Aorta (tissue), 5 donors: Measurements from ENCODE around the gene KRT84. TPM values are rescaled to one million over a fixed set of nuclear protein-coding genes. Genes with fewer than 3 reads are reported as not detected.
A peak's percentile ranks its signal among the peaks of the same experiment; 100 is the strongest.
"Not testable (repeated sequence)": the region's sequence is repeated elsewhere in the genome, so short reads cannot be mapped to it uniquely, and the experiment has no call there.

ENCODE experiments used
- ATAC-seq: fragments of 200-7000 bp; cut with Tn5 transposase; one replicate; pipeline ENCODE4 v1.9.1; 2022; ENCODE audit warnings: moderate library complexity; ENCODE audit not compliant: low FRiP score
- DNase-seq, 2 donors: peaks; one replicate each; pipeline ENCODE4 v3.0.0-alpha.2; 2020
- H3K27ac ChIP-seq, 2 donors: one replicate each; pipeline ENCODE4 v1.5.1; 2013; ENCODE audit warnings: low read length in 2 of 2, mild to moderate bottlenecking in 2 of 2, moderate library complexity in 2 of 2, control low read depth in 1 of 2, inconsistent platforms in 1 of 2, low read depth in 1 of 2
- H3K27me3 ChIP-seq, 2 donors: one replicate each; pipeline ENCODE4 v1.6.1; 2013; ENCODE audit warnings: control low read depth in 1 of 2, low read length in 1 of 2, mild to moderate bottlenecking in 1 of 2, moderate library complexity in 1 of 2; ENCODE audit not compliant: insufficient read depth in 2 of 2, control insufficient read depth in 1 of 2
- H3K36me3 ChIP-seq, 2 donors: one replicate each; pipeline ENCODE4 v1.6.1; 2013; ENCODE audit warnings: control low read depth in 1 of 2, low read length in 1 of 2, mild to moderate bottlenecking in 1 of 2; ENCODE audit not compliant: insufficient read depth in 2 of 2, control insufficient read depth in 1 of 2
- H3K4me1 ChIP-seq, 2 donors: one replicate each; pipeline ENCODE4 v1.6.1; 2013; ENCODE audit warnings: low read length in 2 of 2, control low read depth in 1 of 2, mild to moderate bottlenecking in 1 of 2, moderate library complexity in 1 of 2; ENCODE audit not compliant: insufficient read depth in 2 of 2, control insufficient read depth in 1 of 2
- H3K4me3 ChIP-seq, 2 donors: one replicate each; pipeline ENCODE4 v1.5.1; 2013; ENCODE audit warnings: low read length in 2 of 2, control low read depth in 1 of 2, mild to moderate bottlenecking in 1 of 2
- H3K9me3 ChIP-seq: one replicate; pipeline ENCODE4 v1.6.1; 2013; ENCODE audit warnings: mild to moderate bottlenecking, low read length; ENCODE audit not compliant: control insufficient read depth
- WGBS, 2 donors: extraction: QIAGEN DNeasy Blood & Tissue Kit; methylation state at CpG; one replicate each; pipeline ENCODE4 v1.1.7; 2013; 5-methylcytosine and 5-hydroxymethylcytosine counted together
- intact Hi-C, 2 donors: fragments of 100-400 bp; cut with DNase I; formaldehyde crosslinking; loops; one replicate each; pipeline versions ENCODE4 v1.14.2 to v1.15.0; 2022
- polyA plus RNA-seq, 2 donors: library from polyadenylated mRNA; stranded (reverse); fragments of 200-250 nt; gene quantifications; one replicate each; pipeline ENCODE4 v1.2.3, GENCODE V29; 2013
- total RNA-seq, 2 donors: library from RNA; stranded (reverse); fragmentation: NEBNext Ultra II Directional; extraction: Animal tissue kit (Norgen Biotek cat#: 25700); gene quantifications; one replicate each; pipeline ENCODE4 v1.2.1, GENCODE V29; 2021
- donor health status: healthy with polysubstance abuse.
- donor health status: Bipolar disorder and iron deficiency.
- donor health status: DM: no; HTN: no; CAD: no.
- donor health status: DM: no; HTN: no; CAD: no.
- donor health status: DM: yes; HTN: yes; CAD: no.

The KRT84 gene
- total and polyA plus RNA-seq, 4 donors = not detected

DNA sequence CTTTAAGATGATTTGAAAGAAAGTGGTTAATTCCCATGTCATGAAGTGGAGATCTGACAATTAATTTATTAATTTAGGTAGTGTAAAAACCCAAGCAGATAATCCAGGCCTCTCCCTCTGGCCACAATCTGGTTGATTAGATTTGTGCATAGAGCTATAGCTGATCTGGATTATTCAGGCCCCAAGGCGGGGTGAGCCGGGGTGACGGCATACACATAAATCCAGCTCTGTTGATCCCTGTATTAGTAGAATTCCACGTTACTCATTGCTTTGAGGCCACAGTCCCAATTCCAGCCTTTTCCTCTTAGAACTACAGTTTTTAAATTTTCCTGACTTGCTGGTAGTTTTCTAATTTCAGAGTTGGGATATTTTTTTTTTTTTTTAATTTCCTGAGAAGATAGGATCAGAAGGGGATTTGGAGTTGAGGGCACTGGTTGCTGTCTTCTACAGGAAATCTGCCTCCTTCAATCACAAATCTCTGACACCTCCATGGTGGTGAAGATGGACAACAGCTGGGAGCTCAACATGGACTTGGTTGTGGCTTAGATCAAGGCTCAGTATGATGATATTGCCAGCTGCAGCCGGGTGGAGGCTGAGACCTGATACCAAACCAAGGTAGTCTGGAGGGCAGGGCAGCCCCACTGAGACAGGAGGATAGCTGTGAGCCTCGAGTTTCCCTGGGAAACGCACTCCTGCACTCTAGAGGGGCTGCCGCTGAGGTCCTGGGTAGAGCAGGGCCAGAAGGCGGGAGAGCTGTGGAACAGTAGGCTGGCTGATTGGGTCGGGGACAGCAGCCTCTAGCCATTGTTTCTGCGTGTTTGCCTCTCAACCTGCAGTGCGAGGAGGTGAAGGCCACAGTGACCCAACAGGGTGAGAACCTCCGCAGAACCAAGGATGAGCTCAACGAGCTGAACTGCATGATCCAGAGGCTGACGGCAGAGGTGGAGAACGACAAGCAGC, 37.6 kb downstream of the KRT84 start:
- intact Hi-C loops = no loop called here
- WGBS, 2 donors = 86 to 87% methylated on average over 16 of the region's 16 CpGs

DNA sequence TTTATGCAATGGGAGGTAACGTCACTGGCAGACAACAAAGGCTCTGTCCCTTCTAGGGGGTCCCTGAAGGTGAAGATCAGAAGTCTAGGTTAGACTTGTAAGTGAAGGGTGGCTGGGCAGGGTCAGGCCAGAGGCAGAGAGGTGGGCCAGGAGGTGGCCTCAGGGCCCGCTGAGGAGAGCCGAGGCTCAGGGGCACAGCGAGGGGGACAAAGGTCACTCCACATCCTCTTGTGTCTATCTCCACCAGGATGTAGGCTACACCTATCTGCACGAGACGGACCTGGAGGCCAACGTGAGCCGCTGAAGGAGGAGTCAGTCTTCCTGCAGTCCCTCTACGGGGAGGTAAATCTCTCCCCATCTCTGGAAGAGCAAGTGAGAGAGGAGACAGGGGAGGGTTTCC, 38.4 kb downstream of the KRT84 start:
- 87 to 88% methylated on average over 9 of the region's 9 CpGs for WGBS, 2 donors
- DNase-seq = peak; percentile 13 to 28

More for the DNA sequence above, 37.6 kb downstream of the KRT84 start:
- Histone ChIP-seq H3K4me1 (no peaks in the 10 kb centered on the region), H3K36me3 (no peaks in the 10 kb centered on the region), H3K27ac (no peak overlapping the region), H3K27me3 (no peaks in the 10 kb centered on the region), H3K4me3 (no peak overlapping the region), H3K9me3 (peaks cover 2% of the 10 kb centered on the region)
- peak; percentile 26 to 47 for DNase-seq
- ATAC-seq = no peak

DNA sequence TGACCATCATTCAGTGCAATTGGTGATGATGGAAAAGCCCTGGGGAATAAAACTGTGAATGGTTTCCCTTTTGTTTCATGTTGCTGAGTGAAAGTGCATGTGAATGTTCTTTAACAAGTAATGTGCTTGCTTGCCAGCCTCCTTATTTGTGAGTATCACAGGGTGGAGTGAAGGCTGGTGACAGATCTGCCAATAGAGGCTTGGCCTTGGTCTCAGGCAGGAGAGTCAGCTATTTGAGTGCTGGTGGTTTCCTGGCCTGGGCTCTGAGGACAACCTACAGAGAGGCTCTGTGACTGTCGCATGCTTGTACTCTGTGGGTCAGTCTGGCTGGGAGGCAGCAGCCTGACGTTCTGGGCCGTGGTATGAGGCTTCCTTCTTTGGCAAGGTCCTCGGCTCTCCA, 38.9 kb downstream of the KRT84 start:
- Histone ChIP-seq H3K27me3 (no peaks in the 10 kb centered on the region), H3K4me3 (no peak overlapping the region), H3K36me3 (no peaks in the 10 kb centered on the region), H3K9me3 (peaks cover 2% of the 10 kb centered on the region), H3K4me1 (no peaks in the 10 kb centered on the region), H3K27ac (no peak overlapping the region)
- ATAC-seq = peak; percentile 19
- peak; percentile 33 to 48 for DNase-seq
- intact Hi-C loops = no loop called here
- WGBS, 2 donors = 13 to 25% methylated on average over 4 of the region's 4 CpGs

More for the DNA sequence above, 38.4 kb downstream of the KRT84 start:
- Histone ChIP-seq H3K27ac (no peak overlapping the region), H3K36me3 (no peaks in the 10 kb centered on the region), H3K9me3 (peaks cover 2% of the 10 kb centered on the region), H3K27me3 (no peaks in the 10 kb centered on the region), H3K4me1 (no peaks in the 10 kb centered on the region), H3K4me3 (no peak overlapping the region)
- peak; percentile 6 for ATAC-seq
- intact Hi-C loops = no loop called here

DNA sequence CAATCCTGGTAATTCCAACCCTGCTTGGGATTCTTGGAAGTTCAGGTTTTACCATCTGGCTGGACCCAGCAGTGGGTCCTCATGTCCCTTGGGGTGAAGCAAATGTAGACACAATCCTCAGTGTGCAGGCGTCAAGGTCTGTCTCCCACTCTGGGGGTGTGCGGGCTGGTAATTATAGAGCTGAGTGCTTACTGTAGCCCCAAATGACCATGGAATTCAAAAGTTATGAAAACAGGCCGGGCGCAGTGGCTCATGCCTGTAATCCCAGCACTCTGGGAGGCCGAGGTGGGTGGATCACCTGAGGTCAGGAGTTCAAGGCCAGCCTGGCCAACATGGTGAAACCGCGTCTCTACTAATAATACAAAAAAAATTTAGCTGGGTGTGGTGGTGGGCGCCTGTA, 40.4 kb downstream of the KRT84 start:
- H3K4me1 ChIP-seq, H3K27me3 ChIP-seq, H3K27ac ChIP-seq, H3K4me3 ChIP-seq, ATAC-seq, H3K9me3 ChIP-seq, intact Hi-C loops, H3K36me3 ChIP-seq: not testable (repeated sequence)
- peak in 1 of 2 donors; percentile 51 for DNase-seq
- 95% methylated on average over 8 of the region's 8 CpGs for WGBS, 2 donors

DNA sequence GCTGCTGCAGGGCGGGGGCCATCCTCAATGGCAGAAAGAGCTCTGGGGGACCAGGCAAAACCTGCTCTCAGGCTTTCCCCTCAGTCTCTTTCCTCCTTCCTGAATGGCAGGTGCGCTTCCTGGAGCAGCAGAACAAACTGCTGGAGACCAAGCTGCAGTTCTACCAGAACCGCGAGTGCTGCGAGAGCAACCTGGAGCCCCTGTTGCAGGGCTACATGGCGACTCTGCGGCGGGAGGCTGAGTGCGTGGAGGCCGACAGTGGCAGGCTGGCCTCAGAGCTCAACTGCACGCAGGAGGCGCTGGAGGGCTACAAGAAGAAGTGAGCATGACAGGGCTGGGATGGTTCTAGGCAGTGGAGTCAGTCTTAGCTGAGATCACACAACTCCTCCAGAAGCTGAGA, 41.3 kb downstream of the KRT84 start:
- peaks cover 2% of the 10 kb centered on the region for H3K9me3 ChIP-seq
- H3K4me1 ChIP-seq = no peaks in the 10 kb centered on the region
- no peak overlapping the region for H3K4me3 ChIP-seq
- H3K27me3 ChIP-seq = no peaks in the 10 kb centered on the region
- 96 to 98% methylated on average over 12 of the region's 12 CpGs for WGBS, 2 donors
- H3K36me3 ChIP-seq = no peaks in the 10 kb centered on the region
- DNase-seq = peak in 1 of 2 donors; percentile 52
- intact Hi-C loops = no loop called here
- ATAC-seq = no peak
- no peak overlapping the region for H3K27ac ChIP-seq

DNA sequence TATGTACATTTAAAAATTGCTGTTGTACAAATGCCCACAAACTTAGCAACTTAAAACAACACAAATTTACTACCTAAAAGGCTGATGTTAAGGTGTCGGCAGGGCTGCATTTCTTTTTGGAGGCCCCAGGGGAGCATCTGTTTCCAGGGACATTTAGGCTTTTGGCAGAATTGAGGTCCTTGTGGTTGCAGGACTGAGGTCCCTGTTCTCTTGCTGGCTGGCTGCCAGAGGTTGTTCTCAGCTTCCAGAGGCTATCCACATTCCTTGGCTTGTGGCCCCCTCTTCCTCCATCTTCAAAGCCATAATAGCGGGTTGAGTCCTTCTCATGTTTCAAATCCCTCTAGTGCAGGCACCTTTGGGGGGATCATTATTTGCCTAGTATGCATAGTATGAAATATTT, 41.9 kb downstream of the KRT84 start:
- Histone ChIP-seq H3K36me3 (no peaks in the 10 kb centered on the region), H3K4me1 (no peaks in the 10 kb centered on the region), H3K27ac (no peak overlapping the region), H3K27me3 (no peaks in the 10 kb centered on the region), H3K9me3 (peaks cover 2% of the 10 kb centered on the region), H3K4me3 (no peak overlapping the region)
- intact Hi-C loops = no loop called here
- ATAC-seq (no peak), DNase-seq (peak in 1 of 2 donors; percentile 31)
- WGBS, 2 donors = 73 to 97% methylated on average over 2 of the region's 2 CpGs

DNA sequence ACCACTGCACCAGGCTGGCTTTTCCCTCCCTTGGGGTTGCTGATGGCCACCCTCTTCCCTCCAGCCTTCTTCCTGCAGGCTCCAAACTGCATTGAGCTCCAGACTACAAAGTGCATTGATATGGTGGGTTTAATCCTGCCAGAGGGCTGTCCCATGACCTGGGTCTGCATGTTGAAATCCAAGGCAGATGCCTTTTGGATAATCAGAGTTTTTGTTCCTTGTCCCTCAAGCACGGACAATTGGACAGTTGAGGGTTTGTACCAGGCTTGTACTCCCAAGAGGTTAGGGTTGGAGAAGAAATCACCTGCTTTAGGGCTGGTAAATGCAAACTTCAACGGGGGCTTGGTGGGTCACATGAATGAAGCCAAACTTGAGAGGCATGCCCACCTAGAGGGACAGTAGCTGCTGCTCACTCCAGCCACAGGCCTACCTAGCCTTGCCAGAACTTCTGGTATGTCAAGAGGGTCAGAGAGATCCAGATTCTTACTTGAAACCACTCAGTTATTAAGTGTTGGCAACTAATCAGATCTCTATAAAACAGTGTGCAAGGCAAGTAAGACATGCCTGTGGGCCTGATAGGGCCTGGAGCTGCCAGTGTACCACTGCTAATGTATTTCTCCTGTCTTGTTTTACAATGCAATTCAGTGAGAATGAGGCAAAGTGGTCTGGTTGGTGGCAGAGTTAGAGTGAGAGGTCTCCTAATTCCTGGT, 42.5 kb downstream of the KRT84 start:
- no peaks in the 10 kb centered on the region for H3K36me3 ChIP-seq
- ATAC-seq (no peak), DNase-seq (no peak)
- intact Hi-C loops = no loop called here
- H3K4me3 ChIP-seq = no peak overlapping the region
- H3K4me1 ChIP-seq = no peaks in the 10 kb centered on the region
- WGBS, 2 donors = 95 to 98% methylated on average over 2 of the region's 2 CpGs
- no peaks in the 10 kb centered on the region for H3K27me3 ChIP-seq
- H3K27ac ChIP-seq = no peak overlapping the region
- H3K9me3 ChIP-seq = peaks cover 2% of the 10 kb centered on the region

DNA sequence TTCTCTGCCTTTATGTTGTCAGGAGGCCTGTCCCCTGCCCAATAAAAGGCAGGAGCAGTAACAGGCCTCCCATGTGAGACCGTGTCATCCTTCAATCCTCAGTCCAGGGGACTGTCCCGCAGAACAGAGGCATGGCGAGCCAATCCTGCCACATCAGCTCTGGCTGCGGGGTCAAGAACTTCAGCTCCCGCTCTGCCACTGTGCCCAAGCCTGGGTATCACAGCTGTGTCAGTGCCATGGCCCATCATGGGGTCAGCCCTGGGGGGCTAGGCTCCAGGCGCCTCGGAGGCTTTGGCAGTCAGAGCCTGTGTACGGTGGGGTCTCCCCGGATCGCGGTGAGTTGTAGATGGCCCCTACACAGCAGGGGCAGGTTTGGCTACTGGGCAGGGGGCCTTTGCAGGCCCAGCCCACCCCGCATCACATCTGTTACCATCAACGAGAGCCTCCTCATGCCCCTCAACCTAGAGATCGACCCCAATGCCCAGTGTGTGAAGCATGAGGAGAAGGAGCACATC, 44.3 kb downstream of the KRT84 start:
- ATAC-seq (peak; percentile 32), DNase-seq (peak in 1 of 2 donors; percentile 62)
- Histone ChIP-seq H3K36me3 (no peaks in the 10 kb centered on the region), H3K27ac (no peak overlapping the region), H3K4me1 (no peaks in the 10 kb centered on the region), H3K4me3 (no peak overlapping the region), H3K9me3 (peaks cover 2% of the 10 kb centered on the region), H3K27me3 (no peaks in the 10 kb centered on the region)
- intact Hi-C loops = no loop called here
- 96 to 98% methylated on average over 14 of the region's 14 CpGs for WGBS, 2 donors
